Hematopoietic multipotent progenitor cell treated with erythropoietin and hydrocortisone succinate and interleukin-3 and kit ligand, for 17 days (in vitro differentiated cells): Measurements from ENCODE around the gene EFCAB9.
A peak's percentile ranks its signal among the peaks of the same experiment; 100 is the strongest.

Source experiments
- DNase-seq: peaks from one replicate; pipeline ENCODE4 v3.0.0-alpha.2; 2015; ENCODE audit warnings: low spot score

EFCAB9 gene

DNA sequence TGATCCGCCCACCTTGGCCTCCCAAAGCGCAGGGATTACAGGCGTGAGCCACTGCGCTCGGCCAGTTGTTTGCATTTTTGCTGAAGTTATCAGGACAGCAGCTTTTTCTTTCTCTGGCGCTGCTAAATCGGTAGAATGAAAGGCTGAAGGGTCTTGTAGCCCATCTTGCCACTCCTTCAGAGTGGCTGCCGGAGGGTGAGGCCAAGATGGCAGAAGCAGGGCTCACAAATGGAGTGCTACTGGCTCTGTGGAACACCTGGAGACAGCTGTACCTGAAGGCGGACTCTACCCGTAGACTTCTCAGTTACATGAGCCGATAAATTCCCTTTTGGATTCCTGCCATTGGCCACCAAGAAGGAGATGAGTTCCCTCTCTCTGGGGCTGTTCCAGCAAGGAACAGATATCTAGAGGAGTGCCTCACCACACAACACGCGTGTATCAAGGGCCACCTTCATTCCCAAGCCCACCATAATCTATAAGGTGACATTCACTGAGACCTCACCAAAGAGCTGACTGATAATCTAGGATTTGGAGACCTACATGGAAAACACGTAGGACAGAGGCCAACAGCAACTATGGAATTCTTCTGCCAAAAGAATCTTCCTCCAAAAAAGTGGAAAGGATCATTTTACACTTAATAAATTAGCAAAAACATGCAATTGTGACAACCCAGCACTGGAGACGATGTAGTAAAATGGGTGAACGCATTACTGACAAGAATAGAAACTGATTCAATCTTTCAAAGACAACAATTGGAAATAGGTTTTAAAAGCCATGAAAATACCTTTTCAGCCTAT is 27.7 kb upstream of the EFCAB9 start:
- DNase-seq: no peak

DNA sequence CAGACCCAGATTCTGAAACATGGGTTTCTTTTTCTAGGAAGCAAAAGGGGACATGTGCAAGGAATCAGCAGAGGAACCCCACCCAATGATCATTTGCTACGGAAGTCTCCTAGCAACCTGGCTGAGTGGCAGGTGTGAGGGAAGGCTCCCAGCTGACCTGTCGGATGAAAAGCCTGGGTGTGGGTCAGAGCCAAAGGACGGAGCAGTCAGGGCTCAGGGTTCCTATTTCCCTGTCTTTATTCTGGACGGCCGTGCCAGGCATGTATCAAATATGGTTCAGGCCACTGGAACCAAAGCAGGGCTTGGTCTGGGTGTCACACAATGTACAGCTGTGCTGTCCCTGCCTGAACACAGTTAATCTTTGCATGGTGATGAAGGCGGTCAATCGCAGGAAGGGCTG is 26.1 kb upstream of the EFCAB9 start:
- DNase-seq: no peak

GRCh38 chr5:172168311-172168710 is 25.7 kb upstream of the EFCAB9 start:
- DNase-seq: no peak

DNA sequence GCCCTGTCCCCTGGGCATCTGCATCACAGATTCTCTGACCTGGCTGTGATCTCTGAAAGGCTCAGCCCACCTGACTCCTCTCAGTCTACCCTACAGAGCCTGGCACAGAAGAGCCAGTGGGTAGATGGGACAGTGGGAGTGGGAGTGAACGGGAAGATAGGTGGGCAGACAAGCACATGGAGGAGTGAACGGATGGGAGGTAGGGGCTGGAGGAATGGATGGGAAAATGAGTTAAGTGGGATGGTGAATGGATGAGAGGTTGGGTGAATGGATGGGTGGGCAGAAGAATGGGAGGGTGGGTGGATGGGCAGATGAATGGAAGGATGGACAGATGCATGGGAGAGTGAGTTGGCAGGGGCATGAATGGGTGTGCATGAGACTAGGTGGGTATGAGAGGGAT is 24.8 kb upstream of the EFCAB9 start:
- no peak for DNase-seq

GRCh38 chr5:172170251-172170701 is 23.7 kb upstream of the EFCAB9 start:
- DNase-seq: no peak

DNA sequence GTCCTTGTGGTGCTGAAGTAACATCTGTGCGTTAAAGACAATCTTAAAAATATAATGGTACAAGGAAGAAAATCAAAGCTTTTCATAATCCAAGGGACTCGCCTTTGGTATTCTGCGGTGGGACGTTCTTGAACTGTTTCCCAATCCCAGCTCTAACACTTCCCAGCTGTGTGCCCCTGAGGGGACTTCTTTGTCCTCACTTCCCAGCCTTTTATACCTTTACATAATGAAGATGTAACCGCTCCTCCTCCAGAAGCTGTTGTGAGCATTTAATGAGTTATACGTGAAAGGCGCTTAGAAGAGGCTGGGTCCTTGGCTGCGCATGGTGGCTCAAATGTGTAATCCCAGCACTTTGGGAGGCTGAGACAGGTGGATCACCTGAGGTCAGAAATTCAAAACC is 22.9 kb upstream of the EFCAB9 start:
- DNase-seq: no peak

DNA sequence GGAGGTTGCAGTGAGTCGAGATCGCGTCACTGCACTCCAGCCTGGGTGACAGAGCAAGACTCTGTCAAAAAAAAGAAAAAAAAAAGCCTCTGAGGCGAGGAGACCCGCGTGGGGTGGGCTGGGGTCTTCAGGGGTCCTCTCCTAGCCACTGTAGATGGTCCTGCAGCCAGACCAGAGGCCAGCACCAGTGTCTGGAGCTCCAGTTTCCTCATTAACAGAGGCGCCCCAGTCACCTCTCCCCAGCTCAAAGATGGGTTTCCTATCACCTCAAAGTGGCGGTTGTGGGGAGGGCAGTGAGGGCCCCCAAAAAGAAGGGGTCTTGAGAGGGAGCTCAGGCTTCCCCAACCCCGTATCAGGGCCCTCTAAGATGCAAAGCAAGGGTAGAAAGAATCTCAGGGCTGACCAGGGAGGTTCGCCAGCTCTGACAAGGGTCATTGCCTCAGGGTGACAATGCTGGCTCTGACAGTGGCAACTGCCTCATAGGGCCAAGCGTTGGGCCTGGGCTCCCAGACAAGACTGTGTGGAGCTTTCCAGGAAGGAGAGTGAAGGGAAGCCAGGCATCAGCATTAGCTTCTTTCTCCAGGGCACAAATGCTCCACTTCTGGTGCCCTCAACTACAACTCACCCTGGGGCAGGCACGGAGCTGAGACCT is 20.9 kb upstream of the EFCAB9 start:
- DNase-seq: no peak

- no peak for DNase-seq
Measured at GRCh38 chr5:172173564-172174153, 20.3 kb upstream of the EFCAB9 start.

GRCh38 chr5:172175263-172175719 is 18.7 kb upstream of the EFCAB9 start:
- peak; percentile 54 for DNase-seq

GRCh38 chr5:172177176-172177575 is 16.8 kb upstream of the EFCAB9 start:
- no peak for DNase-seq

DNA sequence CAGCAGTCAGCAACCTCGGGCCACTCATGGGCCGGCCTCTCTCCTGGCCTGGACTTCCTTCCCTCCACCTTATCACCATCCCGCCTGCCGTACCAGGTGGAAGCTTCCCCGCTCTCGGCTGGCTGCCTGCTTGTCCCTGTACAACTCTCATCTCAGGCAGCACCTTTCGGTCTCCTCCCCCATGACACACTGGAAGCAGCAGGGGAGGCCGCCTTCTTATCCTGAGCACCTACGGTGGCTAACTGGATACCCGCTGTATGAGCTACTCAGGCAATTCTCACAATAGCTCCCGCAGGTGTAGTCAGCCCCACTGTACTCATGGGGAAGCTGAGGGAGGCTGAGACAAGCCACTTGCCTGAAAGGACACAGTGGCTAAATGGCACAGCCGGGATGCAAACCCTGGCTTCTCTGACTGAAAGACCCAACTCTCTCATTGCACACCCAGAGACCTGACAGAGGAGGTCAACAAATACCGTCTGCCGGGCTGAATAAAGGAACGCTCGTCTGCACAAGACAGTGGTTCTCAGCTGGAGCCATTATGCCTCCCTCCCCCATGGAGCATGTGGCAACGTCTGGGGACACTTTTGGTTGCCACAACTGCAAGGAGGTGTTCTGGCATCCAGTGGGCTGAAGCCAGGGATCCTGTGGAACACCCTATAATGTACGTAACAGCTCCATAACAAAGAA is 15.5 kb upstream of the EFCAB9 start:
- no peak for DNase-seq

- no peak for DNase-seq
Measured at GRCh38 chr5:172178991-172179989, 14.7 kb upstream of the EFCAB9 start.

DNA sequence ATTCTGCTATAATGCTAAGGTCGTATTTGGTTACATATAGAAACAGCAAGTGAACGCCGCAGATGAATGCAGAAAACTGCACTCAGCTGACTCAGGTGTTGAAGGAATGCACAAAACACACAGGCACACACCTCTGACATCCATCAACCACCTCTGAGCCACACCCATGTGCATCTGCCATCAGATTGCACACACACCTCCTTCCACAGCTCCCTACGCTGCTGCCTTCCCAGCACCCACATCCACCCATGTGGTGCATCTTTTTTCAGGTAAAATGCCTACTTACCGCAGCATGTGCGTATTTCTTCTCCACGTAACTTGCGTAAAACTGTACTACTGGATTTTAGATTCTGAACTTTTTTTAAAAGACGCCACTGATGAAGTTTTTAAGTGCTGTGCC is 13.0 kb upstream of the EFCAB9 start:
- no peak for DNase-seq

- DNase-seq: no peak
Measured at GRCh38 chr5:172182291-172182690, 11.7 kb upstream of the EFCAB9 start.

GRCh38 chr5:172183881-172184280 is 10.1 kb upstream of the EFCAB9 start:
- no peak for DNase-seq

GRCh38 chr5:172185096-172185461 is 8.9 kb upstream of the EFCAB9 start:
- DNase-seq: no peak

DNA sequence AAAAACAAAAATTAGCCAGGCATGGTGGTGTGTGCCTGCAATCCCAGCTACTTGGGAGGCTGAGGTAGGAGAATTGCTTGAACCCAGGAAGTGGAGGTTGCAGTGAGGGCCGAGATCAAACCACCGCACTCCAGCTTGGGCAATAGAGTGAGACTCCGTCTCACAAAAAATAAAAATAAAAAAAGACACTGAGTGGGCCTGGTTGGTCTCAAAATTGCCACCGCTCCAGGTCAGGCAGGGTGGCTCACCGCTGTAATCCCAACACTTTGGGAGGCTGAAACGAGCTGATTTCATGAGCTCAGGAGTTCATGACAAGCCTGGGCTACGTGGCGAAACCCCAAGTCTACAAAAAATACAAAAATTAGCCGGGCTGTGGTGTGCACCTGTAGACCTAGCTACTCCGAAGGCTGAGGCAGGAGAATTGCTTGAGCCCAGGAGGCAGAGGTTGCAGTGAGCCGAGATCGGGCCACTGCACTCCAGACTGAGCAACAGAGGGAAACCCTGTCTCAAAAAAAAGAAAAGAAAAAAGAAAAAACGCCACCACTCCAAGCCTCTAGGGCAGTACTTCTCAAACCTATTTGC is 7.8 kb upstream of the EFCAB9 start:
- no peak for DNase-seq

DNA sequence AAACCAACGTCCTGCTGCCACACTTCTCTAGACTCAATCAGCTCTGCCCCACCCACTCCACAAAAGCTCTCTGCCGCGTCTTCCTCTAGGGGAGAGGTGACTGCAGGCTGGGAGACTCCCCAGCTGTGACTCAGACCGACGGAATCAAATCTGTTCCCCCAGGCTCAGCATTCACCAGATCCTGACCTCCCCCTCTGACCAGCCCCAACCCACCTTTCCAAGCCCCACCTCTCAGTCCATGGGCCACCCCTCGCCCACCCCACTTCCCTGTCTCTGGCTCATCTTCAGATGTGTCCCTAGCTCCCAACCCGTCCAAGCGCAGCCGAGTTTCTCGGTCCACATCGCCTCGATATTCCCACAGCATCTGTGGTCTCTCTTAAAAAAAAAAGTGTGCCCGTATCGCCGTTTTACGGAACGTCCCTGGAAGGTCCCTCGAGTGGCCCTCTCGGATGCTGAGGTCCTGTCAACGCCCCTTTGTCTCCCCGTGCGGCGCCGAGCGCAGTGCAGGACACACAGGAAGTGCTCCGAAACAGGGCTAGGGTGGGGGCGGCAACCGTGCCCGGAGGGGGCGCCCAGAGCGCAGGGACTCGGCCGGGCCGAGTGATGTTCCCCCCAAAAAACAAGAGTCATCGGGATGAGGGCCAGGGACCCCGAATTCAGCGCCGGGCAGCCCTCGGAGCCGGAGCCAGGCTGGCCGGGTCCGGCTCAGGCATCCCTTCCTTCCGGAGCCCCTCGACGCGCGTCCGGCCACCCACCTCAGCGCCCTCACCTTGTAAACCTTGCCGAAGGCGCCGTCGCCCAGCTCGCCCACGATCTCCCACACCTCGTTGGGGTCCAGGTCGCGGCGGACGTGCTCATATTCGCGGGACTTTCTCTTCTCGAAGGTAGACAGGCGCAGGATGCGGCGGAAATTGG is 6.6 kb upstream of the EFCAB9 start:
- peak; percentile 69 for DNase-seq

DNA sequence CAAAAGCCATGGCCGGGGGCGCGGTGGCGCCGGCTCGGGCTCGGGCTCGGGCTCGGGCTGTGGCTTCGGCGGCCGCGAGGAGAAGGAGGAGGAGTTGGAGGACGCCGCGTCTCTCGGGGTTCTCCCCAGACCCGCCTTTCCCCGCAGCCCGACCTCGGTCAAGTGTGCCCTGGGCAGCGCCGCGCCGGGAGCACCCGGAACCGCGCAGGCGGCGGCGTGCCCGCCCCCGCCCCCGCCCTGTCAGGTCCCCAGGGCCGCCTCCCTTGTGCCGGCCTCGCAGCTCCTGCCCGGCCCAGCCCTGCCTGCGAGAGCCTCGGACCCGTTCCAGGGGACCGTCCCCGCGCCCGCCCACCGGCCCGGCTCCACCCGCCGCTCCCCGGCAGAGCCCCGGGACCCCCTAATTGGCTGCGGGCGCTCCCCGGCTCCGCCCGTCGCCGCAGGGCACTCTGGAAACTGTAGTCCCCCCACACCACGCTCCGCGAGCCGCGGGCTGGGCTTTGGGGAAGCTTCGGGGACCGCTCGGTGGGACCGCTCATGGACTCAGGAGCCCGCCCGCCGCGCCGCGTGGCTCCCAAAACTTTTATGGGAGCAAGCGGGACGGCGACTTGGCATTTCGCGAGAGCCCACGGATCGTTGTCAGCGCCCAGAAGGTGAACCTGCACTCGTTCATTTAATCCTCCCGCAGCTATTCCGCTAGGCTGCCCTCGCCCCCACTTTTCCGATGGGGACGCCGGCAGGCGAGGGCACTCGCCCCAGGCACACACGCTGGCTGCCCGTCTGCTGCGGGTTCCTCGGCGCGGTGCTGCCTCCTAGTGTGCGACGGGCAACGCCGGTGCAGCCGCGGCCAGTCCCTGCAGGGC is 5.7 kb upstream of the EFCAB9 start, which contains the start of gene STK10:
TSS of gene STK10 (minus strand) at position 192 of the 860 bp plus-strand sequence. CDS start at position 10, 182 bp downstream.
- DNase-seq: peak; percentile 86
